Right lung (tissue), 5 donors: ENCODE measurements around the gene HOXD13. TPM values are rescaled to one million over a fixed set of nuclear protein-coding genes. Genes with fewer than 3 reads are reported as not detected.
A peak's percentile ranks its signal among the peaks of the same experiment; 100 is the strongest.

Experiments
- DNase-seq, 2 donors: peaks; one replicate each; pipeline ENCODE4 v3.0.0-alpha.2; 2013
- polyA plus RNA-seq, 5 donors: library from polyadenylated mRNA; unstranded; fragments of 120-200 nt; gene quantifications; one replicate each; pipeline versions ENCODE4 v1.2.1 to v1.2.3, GENCODE V29; 2013; ENCODE audit warnings: inconsistent platforms in 1 of 5, low replicate concordance in 1 of 5; ENCODE audit not compliant: insufficient read length in 5 of 5, insufficient read depth in 1 of 5

Gene HOXD13
- polyA plus RNA-seq, 5 donors, result not detected

GRCh38 chr2:176130957-176131847 is 38.7 kb downstream of the HOXD13 start:
- no peak for DNase-seq

- DNase-seq, result no peak
Observed at GRCh38 chr2:176131848-176132158, 39.3 kb downstream of the HOXD13 start.

- DNase-seq, result peak in 1 of 2 donors; percentile 48
Observed at GRCh38 chr2:176132205-176133171, 40.0 kb downstream of the HOXD13 start.

GRCh38 chr2:176133389-176133788 is 40.9 kb downstream of the HOXD13 start:
- no peak for DNase-seq

GRCh38 chr2:176134035-176134434 is 41.5 kb downstream of the HOXD13 start:
- no peak for DNase-seq

- no peak for DNase-seq
Observed at GRCh38 chr2:176135035-176135440, 42.5 kb downstream of the HOXD13 start.

- DNase-seq, result no peak
Observed at GRCh38 chr2:176136374-176137251, 44.1 kb downstream of the HOXD13 start.

- no peak for DNase-seq
Observed at GRCh38 chr2:176137252-176137580, 44.7 kb downstream of the HOXD13 start.

- no peak for DNase-seq
Observed at GRCh38 chr2:176137906-176138305, 45.4 kb downstream of the HOXD13 start.

- DNase-seq, result no peak
Observed at GRCh38 chr2:176138526-176138922, 46.0 kb downstream of the HOXD13 start.

- DNase-seq, result no peak
Observed at GRCh38 chr2:176138923-176139660, 46.6 kb downstream of the HOXD13 start.

- no peak for DNase-seq
Observed at GRCh38 chr2:176139661-176140512, 47.4 kb downstream of the HOXD13 start.

GRCh38 chr2:176140513-176141317 is 48.2 kb downstream of the HOXD13 start:
- DNase-seq, result peak; percentile 78 to 81

- DNase-seq, result no peak
Observed at GRCh38 chr2:176142281-176142680, 49.8 kb downstream of the HOXD13 start.

Other genes with a start within 250 kb of the HOXD13 start
- gene LNPK, start 90.5 kb upstream of the HOXD13 start, polyA plus RNA-seq, result 10 to 100 TPM; 26.3 to 49.9 (median 45.9) TPM
- gene EVX2, start 8.8 kb upstream of the HOXD13 start, polyA plus RNA-seq, result under 1 TPM in 1 of 5 donors, not detected in 4; 0.03 TPM
- not detected for gene HOXD12, start 7.1 kb downstream of the HOXD13 start, polyA plus RNA-seq
- under 1 TPM in 1 of 5 donors, not detected in 4; 0.28 TPM for gene HOXD11, start 14.6 kb downstream of the HOXD13 start, polyA plus RNA-seq
- gene HOXD10, start 24.1 kb downstream of the HOXD13 start, polyA plus RNA-seq, result under 1 TPM in 4 of 5 donors, not detected in 1; 0.06 to 0.75 (median 0.14) TPM
- gene HOXD9, start 30.0 kb downstream of the HOXD13 start, polyA plus RNA-seq, result 1 to 10 TPM in 2 of 5 donors, under 1 TPM in 3; 0.44 to 1.2 (median 0.88) TPM
- gene HOXD8, start 37.0 kb downstream of the HOXD13 start, polyA plus RNA-seq, result 1 to 10 TPM; 1.1 to 1.6 (median 1.5) TPM
- under 1 TPM; 0.35 to 0.99 (median 0.52) TPM for gene HOXD4, start 58.8 kb downstream of the HOXD13 start, polyA plus RNA-seq
- gene HOXD3, start 64.6 kb downstream of the HOXD13 start, polyA plus RNA-seq, result under 1 TPM; 0.15 to 0.49 (median 0.22) TPM
- gene HOXD1, start 95.9 kb downstream of the HOXD13 start, polyA plus RNA-seq, result 1 to 10 TPM; 1.3 to 3.5 (median 1.7) TPM
- 10 to 100 TPM; 49.5 to 76.4 (median 54.5) TPM for gene MTX2, start 176.7 kb downstream of the HOXD13 start, polyA plus RNA-seq